ENCODE data around the gene HRH4. TPM values are rescaled to one million over a fixed set of nuclear protein-coding genes. Genes with fewer than 3 reads are reported as not detected.

The HRH4 gene
- total and polyA plus RNA-seq, 10 of the 15 experiments (the other 5 are each of a cell fraction or from before 2014, with no cell fraction given): not detected

DNA sequence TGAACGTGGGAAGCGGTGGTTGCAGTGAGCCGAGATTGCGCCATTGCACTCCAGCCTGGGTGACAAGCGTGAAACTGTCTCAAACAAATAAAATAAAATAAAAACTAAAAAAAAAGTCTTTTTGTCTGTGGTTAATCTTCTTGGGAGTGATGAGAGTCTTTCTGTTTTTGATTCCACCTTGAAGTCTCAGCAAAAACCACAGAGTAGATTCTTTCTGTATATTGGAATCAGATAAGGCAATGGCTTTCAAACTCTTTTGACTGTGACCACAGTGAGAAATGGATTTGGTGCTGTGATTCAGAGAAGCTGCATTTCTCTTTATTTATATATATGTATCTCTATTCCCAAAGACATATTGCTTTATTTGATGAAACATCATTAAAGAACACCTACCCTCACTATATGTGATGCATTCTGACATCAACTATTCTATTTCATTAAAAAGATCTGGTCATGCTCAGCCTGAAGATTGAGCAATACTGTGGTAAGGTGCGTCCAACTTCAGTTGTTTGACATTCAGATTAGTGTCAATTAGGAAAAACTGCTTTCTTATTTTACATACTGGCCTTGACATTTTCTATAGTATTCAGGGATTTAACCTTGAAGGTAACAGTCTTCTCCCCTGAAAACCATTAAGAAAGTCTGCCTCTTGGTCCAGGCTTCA lies 15.6 kb downstream of the HRH4 start:
- no TSS peak for BruUV-seq (replicated peaks)
- ChIA-PET CTCF (no interaction called here), RAD21 (ENCODE audit: unreplicated experiment) (no interaction called here), POLR2A (no interaction called here), SMC1A (ENCODE audit: uncharacterized antibody, unreplicated experiment) (interaction anchor here (0.6 kb wide), 1 partner anchor 40 kb away, joined by 4 read pairs; no protein-coding TSS in a partner anchor)
- H2AFZ ChIP-seq (ENCODE audit: control insufficient read depth, low read depth, low read length): no peak overlapping the region
- no peaks in the 10 kb centered on the region for H3K4me1 ChIP-seq (ENCODE audit: control insufficient read depth, insufficient read depth, low read length)
- WGBS (ENCODE audit: insufficient coverage, insufficient replicate concordance, low lambda C conversion rate, missing lambda C conversion rate): 73% methylated on average over 6 of the region's 6 CpGs
- no peaks in the 10 kb centered on the region for H3K36me3 ChIP-seq (ENCODE audit: control insufficient read depth in 2 of 2, insufficient read depth in 2 of 2, low read length in 1 of 2)
- no peak overlapping the region for H3K27ac ChIP-seq (ENCODE audit: control insufficient read depth, insufficient read depth)
- in situ Hi-C loops (cut with MboI) (no loop called here), intact Hi-C loops (cut with micrococcal nuclease; ENCODE audit: unreplicated experiment) (no loop called here)
- ATAC-seq (no peak), DNase-seq (ENCODE audit: low read depth, low spot score) (no peak), FAIRE-seq (no peak)
- no peak overlapping the region for H3K4me2 ChIP-seq (ENCODE audit: control insufficient read depth, insufficient read depth)
- H3K4me3 ChIP-seq: no peak overlapping the region
- H3K9ac ChIP-seq (ENCODE audit: control insufficient read depth, insufficient read depth, low read length): no peak overlapping the region
- no peaks in the 10 kb centered on the region; the same call in 2 of the 3 replicates for H3K9me3 ChIP-seq (replicated peaks; ENCODE audit: control insufficient read depth, insufficient read depth, low read length)
- no peaks in the 10 kb centered on the region for H4K20me1 ChIP-seq (ENCODE audit: control insufficient read depth, insufficient read depth)
- no peaks in the 10 kb centered on the region for H3K27me3 ChIP-seq (replicated peaks in 1 of 2; ENCODE audit: control insufficient read depth in 2 of 2, insufficient read depth in 2 of 2, low read length in 1 of 2)
- H3K79me2 ChIP-seq (ENCODE audit: control insufficient read depth, insufficient read depth, low read length): no peaks in the 10 kb centered on the region
- TF ChIP-seq, protein P1, sequence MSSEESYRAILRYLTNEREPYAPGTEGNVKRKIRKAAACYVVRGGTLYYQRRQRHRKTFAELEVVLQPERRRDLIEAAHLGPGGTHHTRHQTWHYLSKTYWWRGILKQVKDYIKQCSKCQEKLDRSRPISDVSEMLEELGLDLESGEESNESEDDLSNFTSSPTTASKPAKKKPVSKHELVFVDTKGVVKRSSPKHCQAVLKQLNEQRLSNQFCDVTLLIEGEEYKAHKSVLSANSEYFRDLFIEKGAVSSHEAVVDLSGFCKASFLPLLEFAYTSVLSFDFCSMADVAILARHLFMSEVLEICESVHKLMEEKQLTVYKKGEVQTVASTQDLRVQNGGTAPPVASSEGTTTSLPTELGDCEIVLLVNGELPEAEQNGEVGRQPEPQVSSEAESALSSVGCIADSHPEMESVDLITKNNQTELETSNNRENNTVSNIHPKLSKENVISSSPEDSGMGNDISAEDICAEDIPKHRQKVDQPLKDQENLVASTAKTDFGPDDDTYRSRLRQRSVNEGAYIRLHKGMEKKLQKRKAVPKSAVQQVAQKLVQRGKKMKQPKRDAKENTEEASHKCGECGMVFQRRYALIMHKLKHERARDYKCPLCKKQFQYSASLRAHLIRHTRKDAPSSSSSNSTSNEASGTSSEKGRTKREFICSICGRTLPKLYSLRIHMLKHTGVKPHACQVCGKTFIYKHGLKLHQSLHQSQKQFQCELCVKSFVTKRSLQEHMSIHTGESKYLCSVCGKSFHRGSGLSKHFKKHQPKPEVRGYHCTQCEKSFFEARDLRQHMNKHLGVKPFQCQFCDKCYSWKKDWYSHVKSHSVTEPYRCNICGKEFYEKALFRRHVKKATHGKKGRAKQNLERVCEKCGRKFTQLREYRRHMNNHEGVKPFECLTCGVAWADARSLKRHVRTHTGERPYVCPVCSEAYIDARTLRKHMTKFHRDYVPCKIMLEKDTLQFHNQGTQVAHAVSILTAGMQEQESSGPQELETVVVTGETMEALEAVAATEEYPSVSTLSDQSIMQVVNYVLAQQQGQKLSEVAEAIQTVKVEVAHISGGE (CRISPR knock-in tag; IDR thresholded peaks at IDR 0.05): no peak
- TF ChIP-seq MEF2B (IDR thresholded peaks at IDR 0.05; ENCODE audit: partially characterized antibody, poor library complexity, severe bottlenecking) (no peak), GABPA (IDR thresholded peaks at IDR 0.05; ENCODE audit: low read depth) (no peak), MEF2A (IDR thresholded peaks at IDR 0.05; ENCODE audit: insufficient read depth, low read depth, low read length) (no peak), SIX5 (IDR thresholded peaks at IDR 0.05; ENCODE audit: low read depth, low read length, severe bottlenecking) (no peak), IKZF2 (IDR thresholded peaks at IDR 0.05) (no peak), ZNF384 (IDR thresholded peaks at IDR 0.05; ENCODE audit: borderline replicate concordance, low read depth, low read length) (no peak), ASH2L (IDR thresholded peaks at IDR 0.05; ENCODE audit: borderline replicate concordance, low read depth) (no peak), DPF2 (IDR thresholded peaks at IDR 0.05) (no peak), BMI1 (IDR thresholded peaks at IDR 0.05; ENCODE audit: borderline replicate concordance) (no peak), EZH2 (IDR thresholded peaks at IDR 0.05; ENCODE audit: borderline replicate concordance, control insufficient read depth, low read depth, low read length) (no peak)
- TF ChIP-seq, protein P2, sequence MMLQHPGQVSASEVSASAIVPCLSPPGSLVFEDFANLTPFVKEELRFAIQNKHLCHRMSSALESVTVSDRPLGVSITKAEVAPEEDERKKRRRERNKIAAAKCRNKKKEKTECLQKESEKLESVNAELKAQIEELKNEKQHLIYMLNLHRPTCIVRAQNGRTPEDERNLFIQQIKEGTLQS (IDR thresholded peaks at IDR 0.05; ENCODE audit: borderline replicate concordance, extremely low read depth, low read depth, low read length): no peak
- TF ChIP-seq, protein P3, sequence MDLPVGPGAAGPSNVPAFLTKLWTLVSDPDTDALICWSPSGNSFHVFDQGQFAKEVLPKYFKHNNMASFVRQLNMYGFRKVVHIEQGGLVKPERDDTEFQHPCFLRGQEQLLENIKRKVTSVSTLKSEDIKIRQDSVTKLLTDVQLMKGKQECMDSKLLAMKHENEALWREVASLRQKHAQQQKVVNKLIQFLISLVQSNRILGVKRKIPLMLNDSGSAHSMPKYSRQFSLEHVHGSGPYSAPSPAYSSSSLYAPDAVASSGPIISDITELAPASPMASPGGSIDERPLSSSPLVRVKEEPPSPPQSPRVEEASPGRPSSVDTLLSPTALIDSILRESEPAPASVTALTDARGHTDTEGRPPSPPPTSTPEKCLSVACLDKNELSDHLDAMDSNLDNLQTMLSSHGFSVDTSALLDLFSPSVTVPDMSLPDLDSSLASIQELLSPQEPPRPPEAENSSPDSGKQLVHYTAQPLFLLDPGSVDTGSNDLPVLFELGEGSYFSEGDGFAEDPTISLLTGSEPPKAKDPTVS (IDR thresholded peaks at IDR 0.05; ENCODE audit: low read depth, low read length): no peak
- TF ChIP-seq, protein P4, sequence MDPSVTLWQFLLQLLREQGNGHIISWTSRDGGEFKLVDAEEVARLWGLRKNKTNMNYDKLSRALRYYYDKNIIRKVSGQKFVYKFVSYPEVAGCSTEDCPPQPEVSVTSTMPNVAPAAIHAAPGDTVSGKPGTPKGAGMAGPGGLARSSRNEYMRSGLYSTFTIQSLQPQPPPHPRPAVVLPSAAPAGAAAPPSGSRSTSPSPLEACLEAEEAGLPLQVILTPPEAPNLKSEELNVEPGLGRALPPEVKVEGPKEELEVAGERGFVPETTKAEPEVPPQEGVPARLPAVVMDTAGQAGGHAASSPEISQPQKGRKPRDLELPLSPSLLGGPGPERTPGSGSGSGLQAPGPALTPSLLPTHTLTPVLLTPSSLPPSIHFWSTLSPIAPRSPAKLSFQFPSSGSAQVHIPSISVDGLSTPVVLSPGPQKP (IDR thresholded peaks at IDR 0.05; ENCODE audit: low read depth, low read length): no peak
- TF ChIP-seq, protein P5, sequence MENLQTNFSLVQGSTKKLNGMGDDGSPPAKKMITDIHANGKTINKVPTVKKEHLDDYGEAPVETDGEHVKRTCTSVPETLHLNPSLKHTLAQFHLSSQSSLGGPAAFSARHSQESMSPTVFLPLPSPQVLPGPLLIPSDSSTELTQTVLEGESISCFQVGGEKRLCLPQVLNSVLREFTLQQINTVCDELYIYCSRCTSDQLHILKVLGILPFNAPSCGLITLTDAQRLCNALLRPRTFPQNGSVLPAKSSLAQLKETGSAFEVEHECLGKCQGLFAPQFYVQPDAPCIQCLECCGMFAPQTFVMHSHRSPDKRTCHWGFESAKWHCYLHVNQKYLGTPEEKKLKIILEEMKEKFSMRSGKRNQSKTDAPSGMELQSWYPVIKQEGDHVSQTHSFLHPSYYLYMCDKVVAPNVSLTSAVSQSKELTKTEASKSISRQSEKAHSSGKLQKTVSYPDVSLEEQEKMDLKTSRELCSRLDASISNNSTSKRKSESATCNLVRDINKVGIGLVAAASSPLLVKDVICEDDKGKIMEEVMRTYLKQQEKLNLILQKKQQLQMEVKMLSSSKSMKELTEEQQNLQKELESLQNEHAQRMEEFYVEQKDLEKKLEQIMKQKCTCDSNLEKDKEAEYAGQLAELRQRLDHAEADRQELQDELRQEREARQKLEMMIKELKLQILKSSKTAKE (IDR thresholded peaks at IDR 0.05; ENCODE audit: low read depth, poor library complexity, severe bottlenecking): no peak

Measured in GM12878 (cell line).